ACC112 (cell line): ENCODE results near the gene SNN.

Experiments used
- H2AFZ ChIP-seq: fragments of 200-600 bp; sonication (generic); one replicate; pipeline ENCODE4 v1.6.0; 2017; ENCODE audit warnings: antibody characterized with exemption, low read length; ENCODE audit not compliant: unreplicated experiment
- H3K27ac ChIP-seq: fragments of 200-600 bp; sonication (generic); 2 replicates; pipeline ENCODE4 v1.5.1; 2014; ENCODE audit warnings: low read depth, mild to moderate bottlenecking, antibody characterized with exemption, low read length, moderate library complexity
- H3K27me3 ChIP-seq: fragments of 200-600 bp; sonication (generic); 2 replicates; pipeline ENCODE4 v1.6.1; 2014; ENCODE audit warnings: mild to moderate bottlenecking, antibody characterized with exemption, low read length, moderate library complexity, mixed read lengths; ENCODE audit not compliant: insufficient read depth
- H3K36me3 ChIP-seq: fragments of 200-600 bp; sonication (generic); 2 replicates; pipeline ENCODE4 v1.6.1; 2016; ENCODE audit warnings: mild to moderate bottlenecking, antibody characterized with exemption, low read length, moderate library complexity, mixed read lengths; ENCODE audit not compliant: insufficient read depth
- H3K4me1 ChIP-seq: fragments of 200-600 bp; sonication (generic); one replicate; pipeline ENCODE4 v1.6.1; 2016; ENCODE audit warnings: low read length, mixed read lengths; ENCODE audit not compliant: insufficient read depth, unreplicated experiment, control insufficient read depth
- H3K4me3 ChIP-seq: fragments of 200-600 bp; sonication (generic); 2 replicates; pipeline ENCODE4 v1.5.1; 2014; ENCODE audit warnings: mild to moderate bottlenecking, low read depth, low read length
- H3K79me2 ChIP-seq: fragments of 200-600 bp; sonication (generic); one replicate; pipeline ENCODE4 v1.6.0; 2016; ENCODE audit warnings: low read length; ENCODE audit not compliant: control insufficient read depth, unreplicated experiment, insufficient read depth

Gene SNN

DNA sequence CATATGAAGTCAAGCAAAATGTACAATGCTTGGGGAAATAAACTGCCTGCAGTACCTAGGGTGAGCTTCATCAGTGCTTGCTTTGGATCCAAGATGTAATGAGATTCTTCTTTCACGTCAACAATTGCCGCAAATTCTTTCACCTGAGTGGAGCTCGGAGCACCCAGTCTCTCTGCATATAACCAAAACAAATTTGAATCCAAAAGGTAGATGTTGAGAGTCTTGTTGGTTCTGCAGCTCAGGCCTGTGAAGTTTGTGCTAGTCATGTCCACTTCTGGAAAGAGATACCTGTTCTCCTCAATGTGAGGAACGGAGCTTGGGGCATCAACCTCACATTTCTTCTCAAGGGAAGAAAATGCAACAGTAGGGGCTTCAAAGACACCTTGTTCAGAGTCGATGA, 23.0 kb downstream of the SNN start:
- peaks cover 19% of the 10 kb centered on the region for H3K36me3 ChIP-seq
- H3K27me3 ChIP-seq = no peaks in the 10 kb centered on the region
- H3K4me1 ChIP-seq = peaks cover 4% of the 10 kb centered on the region

DNA sequence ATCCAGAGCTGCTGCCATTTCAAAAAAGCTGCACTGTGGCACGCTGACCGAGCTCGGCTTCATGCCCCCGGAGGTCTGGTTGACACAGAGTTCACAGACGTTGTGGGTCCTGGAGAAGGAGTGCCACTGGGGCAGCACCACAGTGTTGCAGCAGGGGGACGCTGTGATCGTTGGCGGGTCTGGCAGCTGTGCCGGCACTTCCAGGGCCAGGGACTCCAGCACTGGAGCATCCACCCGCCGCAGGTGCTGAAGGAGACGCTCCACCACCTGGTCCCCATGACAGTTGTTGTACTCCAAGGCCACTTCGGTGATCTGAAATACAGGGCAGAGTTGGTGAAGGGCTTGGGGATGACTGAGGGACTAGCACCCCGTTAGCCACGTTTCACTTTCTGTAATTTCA, 23.5 kb downstream of the SNN start:
- Histone ChIP-seq H3K36me3 (peaks cover 17% of the 10 kb centered on the region), H2AFZ (no peak overlapping the region), H3K27me3 (no peaks in the 10 kb centered on the region), H3K27ac (no peak overlapping the region), H3K79me2 (no peaks in the 10 kb centered on the region), H3K4me3 (no peak overlapping the region), H3K4me1 (peaks cover 4% of the 10 kb centered on the region)

More for the DNA sequence above, 23.0 kb downstream of the SNN start:
- Histone ChIP-seq H2AFZ (no peak overlapping the region), H3K79me2 (no peaks in the 10 kb centered on the region), H3K27ac (no peak overlapping the region), H3K4me3 (no peak overlapping the region)

DNA sequence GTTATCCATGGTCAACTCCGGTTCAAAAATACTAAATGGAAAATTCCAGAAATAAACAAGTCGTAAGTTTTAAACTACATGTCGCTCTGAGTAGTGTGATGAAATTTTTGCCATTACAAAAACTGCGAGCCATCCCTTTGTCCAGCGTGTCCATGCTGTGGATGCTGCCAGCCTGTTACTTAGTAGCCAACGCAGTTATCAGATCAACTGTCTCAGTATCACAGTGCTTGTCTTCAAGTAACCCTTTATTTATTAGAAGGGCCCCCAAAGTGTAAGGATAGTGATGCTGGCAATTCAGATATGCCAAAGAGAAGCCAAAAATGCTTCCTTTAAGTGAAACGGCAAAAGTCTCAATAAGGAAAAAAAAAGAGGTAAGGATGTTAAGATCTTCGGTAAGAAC, 23.9 kb downstream of the SNN start:
- Histone ChIP-seq H2AFZ (no peak overlapping the region), H3K36me3 (peaks cover 17% of the 10 kb centered on the region), H3K79me2 (no peaks in the 10 kb centered on the region), H3K27me3 (no peaks in the 10 kb centered on the region), H3K4me3 (no peak overlapping the region), H3K4me1 (peaks cover 4% of the 10 kb centered on the region), H3K27ac (no peak overlapping the region)

DNA sequence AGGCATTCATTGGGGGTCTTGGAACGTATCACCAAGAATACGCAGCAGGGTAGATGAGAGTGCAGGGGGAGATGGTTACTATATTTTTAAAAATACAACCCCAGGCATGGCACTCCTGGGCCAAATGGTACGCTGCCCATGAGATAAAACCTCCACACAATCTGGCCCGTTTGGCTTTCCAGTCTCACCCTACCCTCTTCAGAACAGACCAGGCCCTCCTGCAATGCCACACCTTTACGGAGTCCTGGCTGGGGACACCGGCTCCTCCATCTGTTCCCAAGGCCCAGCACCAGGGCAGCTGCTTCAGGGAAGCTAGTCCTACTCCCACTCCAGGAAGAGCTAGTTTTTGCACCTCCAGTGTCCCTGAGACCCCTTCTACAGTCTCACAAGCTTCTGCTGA, 24.4 kb downstream of the SNN start:
- Histone ChIP-seq H3K79me2 (no peaks in the 10 kb centered on the region), H3K36me3 (peaks cover 13% of the 10 kb centered on the region), H3K27me3 (no peaks in the 10 kb centered on the region), H3K4me3 (no peak overlapping the region), H3K4me1 (peaks cover 4% of the 10 kb centered on the region), H2AFZ (no peak overlapping the region), H3K27ac (no peak overlapping the region)

DNA sequence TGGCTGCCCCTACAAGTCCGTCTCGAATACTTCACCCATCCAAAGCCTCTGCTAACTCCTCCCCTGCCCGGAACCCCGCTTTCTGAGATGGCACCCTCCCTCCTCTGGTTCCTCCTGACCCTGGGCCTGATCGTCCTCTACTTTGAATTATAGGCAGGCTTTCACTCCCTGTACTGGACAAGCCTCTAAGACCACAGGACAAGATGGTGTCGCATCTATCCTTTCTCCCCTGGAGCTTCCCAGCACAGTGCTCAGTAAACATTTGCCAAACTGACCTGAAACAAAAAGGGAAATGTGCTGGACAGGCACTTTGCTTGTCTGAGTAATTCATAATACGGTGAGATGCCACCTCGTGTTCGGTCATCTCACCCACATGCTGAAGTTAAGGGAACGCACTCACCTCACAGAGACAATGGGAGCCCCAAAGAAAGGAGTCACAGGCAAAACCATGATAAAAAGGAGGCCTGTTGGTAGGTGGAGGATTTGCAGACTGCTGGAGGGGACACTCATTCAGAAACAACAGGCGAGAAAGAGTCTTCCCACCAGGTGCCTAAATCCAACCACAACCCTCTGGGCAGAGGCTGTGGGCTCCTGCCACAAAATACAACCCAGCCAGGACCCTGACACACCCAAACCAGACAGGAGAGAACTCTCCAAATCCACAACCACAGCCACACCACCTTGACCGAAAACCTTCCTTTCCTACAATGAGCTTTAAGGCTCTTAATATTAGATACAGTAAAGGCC, 28.2 kb downstream of the SNN start:
- H2AFZ ChIP-seq = no peak overlapping the region
- H3K4me1 ChIP-seq = peaks cover 17% of the 10 kb centered on the region
- H3K79me2 ChIP-seq = peaks cover 5% of the 10 kb centered on the region
- peaks cover 19% of the 10 kb centered on the region for H3K36me3 ChIP-seq
- H3K4me3 ChIP-seq = no peak overlapping the region
- no peak overlapping the region for H3K27ac ChIP-seq
- H3K27me3 ChIP-seq = no peaks in the 10 kb centered on the region

DNA sequence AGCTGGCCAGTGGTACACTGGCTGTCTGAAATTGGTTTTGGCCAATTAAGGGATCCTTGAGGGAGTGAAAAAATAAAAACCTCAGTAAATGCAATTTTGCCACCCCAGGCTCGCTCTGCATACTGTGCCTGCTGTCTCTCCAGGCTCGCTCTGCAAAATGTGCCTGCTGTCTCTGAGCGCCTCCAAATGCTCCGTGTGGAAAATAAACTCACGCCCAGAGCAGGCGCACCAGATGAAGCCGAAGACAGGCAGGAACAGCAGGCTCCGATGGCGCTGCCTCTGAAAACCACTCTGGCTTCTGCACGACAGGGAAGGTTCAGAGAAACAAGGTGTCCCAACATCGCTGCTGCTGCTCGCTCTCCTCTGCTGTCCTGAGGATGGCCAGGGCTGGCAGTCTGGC, 29.1 kb downstream of the SNN start:
- H3K27me3 ChIP-seq = no peaks in the 10 kb centered on the region
- H3K79me2 ChIP-seq = peaks cover 5% of the 10 kb centered on the region
- H2AFZ ChIP-seq = no peak overlapping the region
- no peak overlapping the region for H3K4me3 ChIP-seq
- H3K36me3 ChIP-seq = peaks cover 19% of the 10 kb centered on the region
- H3K27ac ChIP-seq = no peak overlapping the region
- H3K4me1 ChIP-seq = peaks cover 17% of the 10 kb centered on the region

DNA sequence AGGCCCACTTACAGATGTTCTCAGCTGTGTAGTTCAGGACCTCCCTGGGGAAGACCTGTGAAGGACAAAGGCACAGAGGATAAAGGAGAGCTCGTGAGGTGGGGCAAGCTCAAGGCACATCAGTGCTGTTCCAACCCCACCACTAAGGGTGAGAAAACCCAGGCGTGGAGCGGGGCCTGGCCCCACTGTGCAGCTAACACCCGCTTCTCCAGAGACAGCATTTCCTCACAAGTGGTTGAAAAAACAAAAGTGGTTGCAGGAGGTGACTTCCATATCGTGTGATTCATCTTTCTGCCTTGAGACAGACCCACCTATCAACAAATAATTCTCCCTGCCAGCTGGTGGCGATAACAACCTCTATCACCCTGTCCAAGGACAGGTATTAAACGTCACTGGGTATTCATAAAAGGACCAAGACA, 30.0 kb downstream of the SNN start:
- no peak overlapping the region for H2AFZ ChIP-seq
- H3K27ac ChIP-seq = no peak overlapping the region
- H3K4me3 ChIP-seq = no peak overlapping the region
- no peaks in the 10 kb centered on the region for H3K27me3 ChIP-seq
- peaks cover 17% of the 10 kb centered on the region for H3K4me1 ChIP-seq
- H3K36me3 ChIP-seq = peaks cover 19% of the 10 kb centered on the region
- peaks cover 5% of the 10 kb centered on the region for H3K79me2 ChIP-seq

DNA sequence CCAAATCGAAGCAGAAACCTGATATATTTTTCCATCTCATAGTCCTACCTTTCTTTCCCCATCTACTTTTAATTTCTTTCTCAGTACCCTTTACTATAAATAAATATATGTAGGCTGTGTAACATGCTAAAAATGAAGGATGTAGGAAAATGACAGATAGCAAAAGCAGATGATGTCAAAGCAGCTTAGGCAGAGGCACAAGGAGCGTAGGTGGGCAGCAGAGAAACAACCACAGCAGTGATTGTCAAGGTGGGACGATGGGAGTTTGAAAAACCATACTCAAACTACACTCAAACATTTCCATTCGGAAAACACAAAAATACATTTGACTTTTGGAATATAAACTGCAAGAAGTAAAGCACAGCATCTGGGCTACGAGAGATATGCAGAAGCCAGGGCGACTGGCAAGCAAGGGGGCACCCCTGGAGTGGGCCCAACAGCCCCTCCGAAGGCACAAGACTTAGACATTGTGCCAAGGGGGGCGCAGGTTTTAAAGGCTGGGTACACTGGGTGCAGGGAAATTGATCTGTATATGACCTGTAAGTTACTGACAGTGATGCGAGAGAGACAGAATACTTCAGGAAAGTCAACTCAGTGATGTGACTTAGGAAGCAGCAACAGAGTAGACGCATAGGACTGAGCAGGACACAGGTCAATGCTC, 31.1 kb downstream of the SNN start:
- Histone ChIP-seq H3K79me2 (peaks cover 5% of the 10 kb centered on the region), H3K36me3 (peaks cover 19% of the 10 kb centered on the region), H3K27me3 (no peaks in the 10 kb centered on the region), H3K4me3 (no peak overlapping the region), H3K4me1 (peaks cover 17% of the 10 kb centered on the region), H2AFZ (no peak overlapping the region), H3K27ac (no peak overlapping the region)

DNA sequence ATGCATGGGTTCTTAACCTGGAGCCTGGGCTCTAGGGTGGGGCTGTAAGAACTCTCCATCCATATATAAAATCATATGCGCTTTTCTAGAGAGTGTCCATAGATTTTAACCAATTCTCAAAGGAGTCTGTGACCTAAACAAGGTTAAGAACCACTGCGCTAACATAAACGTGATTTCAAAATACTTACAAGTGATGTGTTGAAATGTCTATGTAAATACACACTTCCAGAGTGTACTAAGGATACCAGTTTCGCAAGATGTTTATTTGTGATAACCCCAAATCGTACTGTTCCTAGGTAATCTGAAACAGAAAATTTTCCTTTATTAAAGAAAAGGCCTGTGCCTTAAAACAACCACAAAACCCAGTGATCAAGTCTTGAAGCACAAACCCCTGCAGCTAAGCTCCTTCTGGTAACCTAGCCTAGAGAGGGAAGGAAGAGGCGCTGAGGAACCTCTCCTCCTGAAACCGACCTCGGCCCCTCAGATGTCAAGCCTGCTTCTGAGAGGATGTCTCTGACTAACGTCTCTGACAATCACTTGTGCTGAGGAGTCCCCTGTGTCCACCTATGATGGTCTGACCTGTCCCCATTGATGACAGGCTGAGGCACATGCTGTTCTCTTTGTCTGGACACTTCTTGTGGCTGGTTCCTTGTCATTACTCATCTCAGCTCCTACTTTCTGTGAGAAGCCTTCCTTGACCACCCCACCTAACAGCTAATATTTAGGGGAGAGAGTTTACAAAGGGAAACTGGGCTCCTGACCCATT, 32.2 kb downstream of the SNN start:
- H3K4me1 ChIP-seq = peaks cover 17% of the 10 kb centered on the region
- H3K27me3 ChIP-seq = no peaks in the 10 kb centered on the region
- H3K36me3 ChIP-seq = peaks cover 13% of the 10 kb centered on the region
- no peak overlapping the region for H3K4me3 ChIP-seq
- H3K79me2 ChIP-seq = peaks cover 5% of the 10 kb centered on the region
- H2AFZ ChIP-seq = no peak overlapping the region
- H3K27ac ChIP-seq = peak overlapping the region; percentile 27; the same call in 1 of the 2 replicates

DNA sequence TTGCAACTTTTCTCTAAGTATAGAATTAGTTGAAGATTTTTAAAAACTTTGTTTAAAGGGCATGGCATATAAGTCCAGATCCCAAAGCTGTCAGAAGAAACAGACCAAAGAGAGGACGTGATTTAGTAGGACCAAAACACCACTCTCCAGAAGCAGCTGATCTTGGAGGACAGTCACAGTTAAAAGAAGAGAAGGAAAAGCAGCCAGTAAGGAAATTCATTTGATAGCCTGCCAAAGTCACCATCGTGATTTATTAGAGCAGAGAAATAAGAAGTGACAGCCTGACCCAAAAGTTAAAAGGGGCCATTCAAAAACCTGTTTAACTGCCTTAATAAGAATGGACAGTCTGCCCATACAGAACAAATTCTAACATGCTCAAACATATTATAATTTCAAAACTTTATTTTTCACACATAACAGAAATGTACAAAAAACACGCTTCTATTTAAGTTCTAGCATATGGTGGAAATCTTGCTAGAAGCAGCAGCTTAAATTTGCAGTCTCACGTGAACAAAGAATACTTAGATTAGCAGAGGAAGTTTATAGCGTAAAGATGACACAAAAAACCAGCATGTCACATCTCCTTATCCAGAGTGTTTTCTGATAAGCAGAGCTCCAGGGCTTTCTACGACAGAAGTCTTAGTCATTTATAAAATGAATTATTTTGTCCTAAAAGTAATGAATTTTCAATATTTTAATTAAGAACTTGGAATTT, 37.2 kb downstream of the SNN start:
- no peaks in the 10 kb centered on the region for H3K27me3 ChIP-seq
- H2AFZ ChIP-seq = no peak overlapping the region
- peaks cover 4% of the 10 kb centered on the region for H3K36me3 ChIP-seq
- peaks cover 16% of the 10 kb centered on the region for H3K4me1 ChIP-seq
- no peak overlapping the region for H3K27ac ChIP-seq
- no peaks in the 10 kb centered on the region for H3K79me2 ChIP-seq
- no peak overlapping the region for H3K4me3 ChIP-seq
